HUES64 (cell line): ENCODE results near the gene KLHL40.

Experiments used
- H3K27ac ChIP-seq: 2 replicates; pipeline ENCODE4 v1.7.0; 2013; ENCODE audit warnings: low read depth, low read length, inconsistent platforms
- H3K27me3 ChIP-seq: 2 replicates; pipeline ENCODE4 v1.6.1; 2013; ENCODE audit warnings: mild to moderate bottlenecking, low read length; ENCODE audit not compliant: insufficient read depth
- H3K36me3 ChIP-seq: 2 replicates; pipeline ENCODE4 v1.6.1; 2013; ENCODE audit warnings: mild to moderate bottlenecking, low read length; ENCODE audit not compliant: insufficient read depth
- H3K4me1 ChIP-seq: 2 replicates; pipeline ENCODE4 v1.6.1; 2013; ENCODE audit warnings: mild to moderate bottlenecking, low read length, moderate library complexity; ENCODE audit not compliant: insufficient read depth
- H3K4me3 ChIP-seq: 2 replicates; pipeline ENCODE4 v1.5.1; 2013; ENCODE audit warnings: mild to moderate bottlenecking, low read length, moderate library complexity
- H3K9ac ChIP-seq: 2 replicates; pipeline ENCODE4 v1.6.1; 2013; ENCODE audit warnings: mild to moderate bottlenecking, low read depth, low read length
- H3K9me3 ChIP-seq: 2 replicates; pipeline ENCODE4 v1.6.1; 2013; ENCODE audit warnings: low read depth, low read length; ENCODE audit not compliant: insufficient read depth
- WGBS: fragments of 150-250, 120-280 bp; methylation state at CpG from one replicate; pipeline ENCODE4 v1.1.7; 2013; ENCODE audit warnings: missing lambda C conversion rate; 5-methylcytosine and 5-hydroxymethylcytosine counted together

Gene KLHL40

DNA sequence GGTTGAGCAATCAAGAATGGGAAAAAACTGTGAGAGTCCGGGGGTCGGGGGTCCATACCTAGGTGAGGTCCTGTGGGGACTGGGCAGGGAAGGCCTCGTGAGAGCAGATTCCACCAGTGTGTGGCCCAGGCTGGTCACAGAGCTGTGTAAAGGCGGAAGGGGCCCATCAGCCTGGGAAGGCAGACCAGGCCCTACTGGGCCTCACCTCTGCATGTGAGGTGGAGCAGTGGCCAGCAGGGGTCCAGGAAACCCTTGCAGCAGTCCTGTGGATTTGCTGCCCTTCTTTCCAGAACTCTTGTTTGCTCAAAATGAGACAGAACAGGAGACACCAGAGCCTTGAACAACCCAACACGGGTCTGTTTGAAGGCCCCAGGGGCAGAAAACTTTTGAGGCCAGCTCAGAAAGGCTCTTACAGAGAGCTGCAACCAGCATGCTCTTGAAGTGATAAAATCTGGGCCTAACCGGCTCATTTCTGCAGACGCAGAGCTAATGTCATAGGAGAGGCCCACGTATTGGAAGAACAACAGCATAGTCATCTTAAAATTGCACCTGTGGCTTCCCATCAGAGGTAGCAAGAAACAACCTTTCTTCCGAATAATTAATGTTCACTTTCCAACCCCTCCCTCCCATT, 47.6 kb downstream of the KLHL40 start:
- H3K27me3 ChIP-seq, result 0 out of 2 replicates have a peak, but pooled peaks cover 2% of the 10 kb centered on the region
- no peak overlapping the region for H3K4me3 ChIP-seq
- H3K9me3 ChIP-seq, result no peaks in the 10 kb centered on the region
- peak overlapping the region; percentile 82; the same call in 1 of the 2 replicates for H3K27ac ChIP-seq
- no peaks in the 10 kb centered on the region for H3K36me3 ChIP-seq
- 67% methylated on average over 9 of the region's 9 CpGs for WGBS
- H3K9ac ChIP-seq, result no peak overlapping the region
- peaks cover 25% of the 10 kb centered on the region for H3K4me1 ChIP-seq

DNA sequence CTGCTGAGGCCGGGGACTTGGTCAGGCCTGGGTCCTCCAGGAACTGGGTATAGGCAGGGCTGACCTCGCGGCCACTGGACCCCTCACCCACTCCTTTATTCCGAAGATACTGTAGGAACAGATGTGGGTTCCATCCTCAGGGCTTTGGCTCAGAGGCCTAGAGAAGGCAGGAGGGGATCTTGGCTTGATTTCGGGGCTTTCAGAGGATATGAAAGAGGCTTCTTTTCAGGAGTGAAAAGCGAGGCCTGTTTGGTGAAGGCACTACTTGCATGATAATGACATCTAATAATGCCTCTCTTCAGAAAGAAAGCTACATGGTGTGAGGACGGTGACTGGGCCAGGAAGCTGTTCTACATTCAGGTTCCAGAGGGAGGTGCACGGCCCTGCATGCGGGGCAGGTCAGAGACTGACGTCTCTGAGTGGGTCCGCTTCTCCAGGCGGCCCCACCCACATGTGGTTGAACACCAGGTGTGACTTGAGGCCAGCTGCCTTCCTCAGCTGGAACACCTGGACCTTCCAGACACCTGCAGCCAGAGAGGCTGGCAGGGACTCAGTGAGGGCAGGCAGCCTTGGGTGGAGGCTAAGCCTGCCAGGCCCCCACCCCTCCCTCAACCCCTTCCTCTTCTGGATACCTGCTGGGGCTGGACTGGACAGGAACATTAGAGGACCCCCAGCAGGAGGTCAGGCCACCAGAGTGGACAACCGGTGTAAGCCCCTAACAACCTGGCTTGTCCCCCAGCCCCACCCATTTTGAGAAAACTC, 48.3 kb downstream of the KLHL40 start:
- no peak overlapping the region for H3K9ac ChIP-seq
- peaks cover 25% of the 10 kb centered on the region for H3K4me1 ChIP-seq
- 0 out of 2 replicates have a peak, but pooled peaks cover 2% of the 10 kb centered on the region for H3K27me3 ChIP-seq
- WGBS, result 40% methylated on average over 13 of the region's 13 CpGs
- H3K4me3 ChIP-seq, result no peak overlapping the region
- peak overlapping the region; percentile 82; the same call in 1 of the 2 replicates for H3K27ac ChIP-seq
- no peaks in the 10 kb centered on the region for H3K9me3 ChIP-seq
- no peaks in the 10 kb centered on the region for H3K36me3 ChIP-seq

DNA sequence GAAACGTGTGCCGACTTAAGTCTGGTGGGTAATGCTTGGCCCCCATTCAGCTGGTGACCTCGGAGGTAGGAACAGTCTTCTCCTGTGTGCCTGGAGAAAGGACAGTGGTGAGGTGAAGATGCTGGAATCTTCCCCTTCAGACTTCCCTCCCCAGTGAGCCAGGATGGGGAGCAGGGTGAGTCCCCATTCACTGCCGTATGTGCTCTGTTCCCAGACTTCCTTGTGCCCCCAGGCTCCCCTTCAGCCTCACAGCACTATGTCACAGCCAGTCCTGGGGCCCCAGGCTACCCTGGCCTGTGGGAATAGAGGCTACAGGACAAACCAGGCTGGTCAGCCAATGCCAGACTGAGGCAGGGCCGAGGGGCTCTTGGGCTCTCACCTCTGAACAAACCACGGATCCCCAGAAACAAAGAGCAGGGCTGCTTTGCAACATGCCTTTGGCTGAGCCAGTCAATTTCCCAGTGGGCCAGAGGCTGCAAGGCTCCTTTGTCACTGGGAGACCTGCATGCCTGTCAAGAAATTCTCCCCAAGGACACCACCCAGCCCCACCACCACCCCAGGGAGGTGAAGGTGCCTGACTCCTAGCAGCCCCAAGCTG, 49.0 kb downstream of the KLHL40 start:
- Histone ChIP-seq H3K4me1 (peaks cover 25% of the 10 kb centered on the region), H3K4me3 (no peak overlapping the region), H3K9me3 (no peaks in the 10 kb centered on the region), H3K27ac (peak overlapping the region; percentile 77; the same call in 1 of the 2 replicates), H3K27me3 (0 out of 2 replicates have a peak, but pooled peaks cover 2% of the 10 kb centered on the region), H3K36me3 (no peaks in the 10 kb centered on the region), H3K9ac (no peak overlapping the region)
- 79% methylated on average over 6 of the region's 6 CpGs for WGBS

DNA sequence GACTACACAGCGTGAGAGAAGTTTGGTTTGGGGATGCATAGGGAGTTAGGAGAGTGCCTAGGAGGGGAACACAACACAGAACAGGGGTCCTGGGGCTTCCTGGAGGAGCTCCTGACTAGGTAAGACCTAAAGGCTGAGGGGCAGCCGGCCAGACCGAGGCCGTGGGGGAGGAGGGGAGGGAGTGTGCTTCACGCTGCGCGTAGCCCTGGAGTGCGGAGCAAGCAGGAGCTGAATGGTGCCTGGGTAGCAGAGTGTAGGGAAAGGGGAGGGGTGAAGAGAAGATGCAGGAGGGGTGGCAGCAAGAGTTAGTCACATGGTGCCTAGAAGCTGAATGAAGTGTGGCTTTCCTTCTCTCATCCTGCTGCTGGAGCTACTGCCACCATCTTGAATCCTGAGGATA, 49.7 kb downstream of the KLHL40 start:
- Histone ChIP-seq H3K4me1 (peaks cover 25% of the 10 kb centered on the region), H3K9ac (no peak overlapping the region), H3K36me3 (no peaks in the 10 kb centered on the region), H3K9me3 (no peaks in the 10 kb centered on the region), H3K4me3 (no peak overlapping the region), H3K27me3 (0 out of 2 replicates have a peak, but pooled peaks cover 2% of the 10 kb centered on the region), H3K27ac (no peak overlapping the region)
- 58% methylated on average over 8 of the region's 8 CpGs for WGBS

DNA sequence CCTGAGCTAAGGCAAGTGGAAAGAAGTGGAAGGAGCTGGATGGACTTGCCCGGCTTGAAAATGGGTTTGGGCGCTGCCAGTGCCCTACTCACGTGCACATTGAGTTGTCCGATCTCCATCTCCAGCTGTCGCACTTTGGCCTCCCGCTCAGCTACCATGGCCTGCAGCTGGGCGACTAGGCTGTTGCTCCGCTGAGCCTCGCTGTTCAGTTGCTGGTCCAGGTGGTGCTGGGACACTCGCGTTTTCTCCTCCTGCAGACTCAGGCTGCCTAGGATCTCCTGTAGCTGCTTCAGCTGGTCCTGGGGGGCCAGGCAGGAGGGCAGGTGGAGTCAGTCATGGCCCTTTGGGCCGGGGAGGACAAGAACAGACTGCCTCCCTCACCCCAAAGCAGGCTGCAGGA, 50.3 kb downstream of the KLHL40 start:
- 91% methylated on average over 12 of the region's 12 CpGs for WGBS
- no peak overlapping the region for H3K27ac ChIP-seq
- no peaks in the 10 kb centered on the region for H3K9me3 ChIP-seq
- no peak overlapping the region for H3K9ac ChIP-seq
- H3K4me3 ChIP-seq, result no peak overlapping the region
- 0 out of 2 replicates have a peak, but pooled peaks cover 2% of the 10 kb centered on the region for H3K27me3 ChIP-seq
- peaks cover 25% of the 10 kb centered on the region for H3K4me1 ChIP-seq
- no peaks in the 10 kb centered on the region for H3K36me3 ChIP-seq

DNA sequence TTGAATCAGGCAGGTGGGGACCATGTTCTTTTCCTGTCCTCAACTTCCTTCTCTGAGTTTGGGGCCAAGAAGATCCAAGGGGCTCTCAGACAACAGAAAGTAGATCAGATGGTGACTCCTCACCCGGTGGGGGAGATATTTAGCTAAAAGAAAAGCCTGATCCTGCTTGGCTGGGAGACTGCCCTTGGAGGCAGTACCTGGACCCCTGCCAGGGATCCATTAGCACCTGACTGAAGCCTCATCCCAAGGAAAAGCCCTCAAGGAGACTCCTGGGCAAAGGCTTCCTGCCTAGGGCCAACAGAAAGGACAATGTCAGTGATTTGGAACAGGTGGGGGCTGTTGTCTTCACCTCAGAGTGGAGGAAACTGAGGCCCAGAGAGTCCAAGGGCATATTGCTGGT, 50.7 kb downstream of the KLHL40 start:
- peaks cover 25% of the 10 kb centered on the region for H3K4me1 ChIP-seq
- no peak overlapping the region for H3K4me3 ChIP-seq
- no peaks in the 10 kb centered on the region for H3K9me3 ChIP-seq
- 0 out of 2 replicates have a peak, but pooled peaks cover 2% of the 10 kb centered on the region for H3K27me3 ChIP-seq
- no peaks in the 10 kb centered on the region for H3K36me3 ChIP-seq
- H3K9ac ChIP-seq, result no peak overlapping the region
- 11% methylated on average over 1 of the region's 1 CpG for WGBS
- no peak overlapping the region; the same call in 1 of the 2 replicates for H3K27ac ChIP-seq

DNA sequence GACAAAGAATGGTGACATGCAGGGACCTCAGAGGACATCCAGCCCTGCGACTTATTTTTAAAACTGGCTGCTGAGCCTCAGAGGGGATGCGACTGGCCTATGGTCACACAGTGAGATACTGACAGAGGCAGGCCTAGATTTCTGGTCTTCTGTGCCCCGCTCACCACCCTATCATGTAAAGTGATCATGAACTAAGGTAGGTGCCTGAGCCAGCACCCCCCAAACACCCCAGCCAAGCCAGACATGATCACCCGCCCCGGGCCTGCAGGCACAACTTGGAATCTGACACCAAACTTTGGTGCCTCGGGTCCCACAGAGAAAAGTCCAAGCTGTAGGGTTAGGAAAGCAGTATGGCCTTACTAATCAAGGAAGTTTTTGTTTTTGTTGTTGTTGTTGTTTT, 51.2 kb downstream of the KLHL40 start:
- Histone ChIP-seq H3K4me3 (no peak overlapping the region), H3K36me3 (no peaks in the 10 kb centered on the region), H3K9ac (no peak overlapping the region), H3K27me3 (0 out of 2 replicates have a peak, but pooled peaks cover 2% of the 10 kb centered on the region), H3K4me1 (peaks cover 25% of the 10 kb centered on the region), H3K9me3 (no peaks in the 10 kb centered on the region), H3K27ac (no peak overlapping the region; the same call in 1 of the 2 replicates)
- WGBS, result 83% methylated on average over 6 of the region's 6 CpGs

DNA sequence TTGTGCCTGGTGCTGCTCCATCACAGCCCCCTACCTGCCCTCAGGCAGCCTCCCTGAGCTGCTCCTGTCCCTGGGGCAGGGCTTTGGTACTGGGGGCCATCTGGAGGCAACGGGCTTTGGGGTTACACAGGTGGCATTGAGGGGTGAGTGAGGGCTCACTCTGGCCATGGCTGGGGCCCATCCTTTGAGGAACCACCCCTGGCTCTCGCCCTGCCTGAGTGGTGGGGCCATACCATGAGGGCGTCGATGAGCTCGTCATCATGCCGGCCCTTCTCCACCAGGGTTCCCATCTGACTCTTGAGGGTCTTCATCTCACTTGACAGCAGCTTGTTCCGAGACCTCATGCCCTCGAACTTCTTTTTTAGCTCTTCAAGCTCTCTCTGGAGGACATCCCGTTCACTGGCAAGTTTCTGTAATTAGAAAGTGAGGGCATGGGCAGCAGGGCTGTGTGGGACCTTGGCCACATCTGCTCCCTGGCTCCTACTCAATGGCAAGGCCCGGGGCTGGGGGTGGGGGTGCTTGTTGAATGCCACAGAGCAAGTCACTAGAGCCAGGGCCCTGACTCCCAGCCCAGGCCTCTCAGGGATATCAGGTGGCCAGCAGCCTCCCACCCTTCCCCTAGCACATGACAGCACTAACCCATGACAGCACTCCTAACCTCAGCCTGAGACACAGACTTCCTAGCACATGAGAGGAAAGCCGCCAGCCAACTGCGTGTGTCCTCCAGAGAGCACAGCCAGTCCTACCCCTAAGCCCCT, 54.2 kb downstream of the KLHL40 start:
- peaks cover 8% of the 10 kb centered on the region; the same call in 1 of the 2 replicates for H3K4me1 ChIP-seq
- no peak overlapping the region for H3K27ac ChIP-seq
- H3K9ac ChIP-seq, result no peak overlapping the region
- H3K27me3 ChIP-seq, result 0 out of 2 replicates have a peak, but pooled peaks cover 2% of the 10 kb centered on the region
- 93% methylated on average over 12 of the region's 12 CpGs for WGBS
- H3K36me3 ChIP-seq, result no peaks in the 10 kb centered on the region
- H3K4me3 ChIP-seq, result no peak overlapping the region
- H3K9me3 ChIP-seq, result no peaks in the 10 kb centered on the region

DNA sequence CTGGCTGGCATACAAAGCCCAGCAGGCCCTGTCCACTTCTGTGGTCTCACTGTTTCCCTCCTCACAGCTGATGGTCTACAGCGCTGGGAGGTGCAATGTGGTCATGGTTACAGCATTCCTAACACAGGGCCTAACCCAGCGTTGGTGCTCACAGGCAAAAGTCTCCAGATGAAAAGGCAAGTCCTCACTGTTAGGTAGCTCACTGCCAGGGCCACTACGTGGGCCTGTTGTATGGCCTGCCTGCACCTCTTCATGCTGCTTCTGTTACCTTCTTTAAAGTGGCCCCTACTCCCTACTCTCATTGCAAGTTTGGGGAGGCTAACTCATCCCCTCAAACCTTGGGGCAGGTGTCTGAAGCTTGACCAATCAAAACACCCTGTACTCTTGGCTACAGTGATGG, 56.5 kb downstream of the KLHL40 start:
- WGBS, result 92% methylated on average over 3 of the region's 3 CpGs
- Histone ChIP-seq H3K27ac (no peak overlapping the region), H3K36me3 (no peaks in the 10 kb centered on the region), H3K4me1 (peaks cover 14% of the 10 kb centered on the region), H3K9ac (no peak overlapping the region), H3K4me3 (no peak overlapping the region), H3K27me3 (no peaks in the 10 kb centered on the region), H3K9me3 (no peaks in the 10 kb centered on the region)
